CD4-positive, alpha-beta T cell treated with Interleukin-12 subunit alpha and Interleukin-12 subunit beta, for 1 hour (primary cell): Measurements from ENCODE around the gene ACIN1.
A peak's percentile ranks its signal among the peaks of the same experiment; 100 is the strongest.

Experiments
- DNase-seq: peaks from one replicate; pipeline ENCODE4 v3.0.0-alpha.2; 2020

ACIN1 gene

GRCh38 chr14:23104070-23104590 is 9.2 kb upstream of the ACIN1 start:
- no peak for DNase-seq

GRCh38 chr14:23103581-23103980 is 8.6 kb upstream of the ACIN1 start:
- no peak for DNase-seq

- DNase-seq = no peak
Observed at GRCh38 chr14:23102801-23103200, 7.9 kb upstream of the ACIN1 start.

- DNase-seq = no peak
Observed at GRCh38 chr14:23101986-23102625, 7.2 kb upstream of the ACIN1 start.

- no peak for DNase-seq
Observed at GRCh38 chr14:23101213-23101970, 6.5 kb upstream of the ACIN1 start.

- no peak for DNase-seq
Observed at GRCh38 chr14:23099212-23099861, 4.4 kb upstream of the ACIN1 start.

- DNase-seq = no peak
Observed at GRCh38 chr14:23097786-23098185, 2.9 kb upstream of the ACIN1 start.

- DNase-seq = peak; percentile 100
Observed at GRCh38 chr14:23095196-23096108, 516 bp upstream of the ACIN1 start, which contains the start of gene C14orf119. C14orf119 (plus strand) TSS chr14:23095505; CDS start chr14:23097659, 2,154 bp downstream.

GRCh38 chr14:23093991-23094665 is 808 bp downstream of the ACIN1 start:
- no peak for DNase-seq

- DNase-seq = no peak
Observed at GRCh38 chr14:23093526-23093925, 1.4 kb downstream of the ACIN1 start.

- DNase-seq = no peak
Observed at GRCh38 chr14:23093104-23093503, 1.8 kb downstream of the ACIN1 start.

- DNase-seq = no peak
Observed at GRCh38 chr14:23091294-23092225, 3.4 kb downstream of the ACIN1 start.

- no peak for DNase-seq
Observed at GRCh38 chr14:23090254-23090636, 4.7 kb downstream of the ACIN1 start.

- no peak for DNase-seq
Observed at GRCh38 chr14:23089498-23090253, 5.3 kb downstream of the ACIN1 start.

- no peak for DNase-seq
Observed at GRCh38 chr14:23086565-23086964, 8.4 kb downstream of the ACIN1 start.

GRCh38 chr14:23085458-23085857 is 9.5 kb downstream of the ACIN1 start:
- no peak for DNase-seq

- DNase-seq = no peak
Observed at GRCh38 chr14:23080474-23080873, 14.5 kb downstream of the ACIN1 start.

- no peak for DNase-seq
Observed at GRCh38 chr14:23079716-23080115, 15.2 kb downstream of the ACIN1 start.

GRCh38 chr14:23078692-23079116 is 16.2 kb downstream of the ACIN1 start:
- DNase-seq = no peak

- DNase-seq = no peak
Observed at GRCh38 chr14:23077962-23078361, 17.0 kb downstream of the ACIN1 start.
